GM11168 (cell line): Measurements from ENCODE around the gene ATOH8.
"Not testable (repeated sequence)": the region's sequence is repeated elsewhere in the genome, so short reads cannot be mapped to it uniquely, and the experiment has no call there.

Experiments
- in situ Hi-C: fragments of 300-500 bp; cut with MboI; formaldehyde crosslinking; loops from one replicate; pipeline ENCODE4 v1.12.0; 2022; ENCODE audit warnings: low sequenced_read_pairs; ENCODE audit not compliant: unreplicated experiment

The ATOH8 gene

GRCh38 chr2:85753525-85754312 is at the start of gene ATOH8:
Gene ATOH8, plus strand, starts transcription at chr2:85753991. Its CDS starts 199 bp downstream, at chr2:85754190.
- in situ Hi-C loops, result no loop called here

DNA sequence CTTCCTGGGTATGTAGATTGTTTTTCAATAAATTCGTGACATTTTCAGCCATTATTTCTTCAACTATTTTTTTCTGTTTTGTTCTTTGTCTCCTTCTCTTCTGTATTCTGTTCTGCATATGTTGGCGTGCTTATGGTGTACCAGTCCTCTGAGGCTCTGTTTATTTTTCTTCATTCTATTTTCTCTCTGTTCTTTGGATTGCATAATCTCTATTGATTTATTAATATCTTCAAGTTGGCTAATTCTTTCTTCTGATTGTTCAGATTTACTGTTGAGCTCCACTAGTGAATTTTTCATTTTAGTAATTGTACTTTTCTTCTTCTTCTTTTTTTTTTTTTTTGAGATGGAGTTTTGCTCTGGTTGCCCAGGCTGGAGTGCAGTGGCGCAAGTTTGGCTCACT is 49.8 kb upstream of the ATOH8 start:
- in situ Hi-C loops, result no loop called here

- in situ Hi-C loops, result no loop called here
Measured at GRCh38 chr2:85704800-85705679, 48.8 kb upstream of the ATOH8 start.

GRCh38 chr2:85705680-85706039 is 48.1 kb upstream of the ATOH8 start:
- in situ Hi-C loops, result no loop called here

- in situ Hi-C loops, result no loop called here
Measured at GRCh38 chr2:85706063-85706462, 47.7 kb upstream of the ATOH8 start.

- in situ Hi-C loops, result no loop called here
Measured at GRCh38 chr2:85706599-85707296, 47.0 kb upstream of the ATOH8 start.

DNA sequence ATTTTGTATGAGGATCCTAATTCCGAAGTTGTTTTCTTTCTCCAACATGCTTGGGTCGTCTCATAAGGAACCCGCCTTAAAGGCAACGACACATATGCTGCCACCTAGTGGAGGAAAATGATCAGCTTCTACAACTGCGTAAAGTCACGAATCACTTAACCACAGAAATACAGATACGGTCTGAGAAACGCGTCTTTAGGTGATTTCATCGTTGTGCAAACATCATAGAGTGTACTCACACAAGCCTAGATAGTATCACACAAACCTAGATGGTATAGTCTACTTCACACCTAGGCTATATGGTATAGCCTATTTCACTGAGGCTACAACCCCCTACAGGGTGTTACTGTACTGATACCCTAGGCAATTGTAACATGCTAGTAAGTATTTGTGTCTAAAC is 46.5 kb upstream of the ATOH8 start:
- in situ Hi-C loops, result no loop called here

- in situ Hi-C loops, result no loop called here
Measured at GRCh38 chr2:85708641-85709040, 45.1 kb upstream of the ATOH8 start.

DNA sequence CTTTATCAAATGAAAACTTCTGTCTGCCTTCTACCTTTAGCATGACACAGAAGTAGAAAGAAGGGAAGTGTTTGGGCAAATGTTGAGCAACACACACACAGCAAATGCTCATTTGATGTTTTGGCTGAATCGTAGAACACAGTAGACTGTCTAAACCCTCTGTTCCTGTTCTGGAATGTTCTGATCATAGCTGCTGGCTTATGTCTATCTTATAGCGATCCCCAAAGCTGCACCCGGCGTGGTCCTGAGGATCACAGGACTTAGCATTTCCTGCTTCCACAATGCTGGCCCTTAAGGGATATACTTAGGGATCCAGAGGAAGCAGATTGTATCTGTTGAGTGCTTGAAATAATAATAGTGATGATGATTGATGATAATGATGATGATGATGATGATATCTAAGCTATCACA is 44.4 kb upstream of the ATOH8 start:
- in situ Hi-C loops, result no loop called here

- in situ Hi-C loops, result no loop called here
Measured at GRCh38 chr2:85710687-85711577, 42.9 kb upstream of the ATOH8 start.

GRCh38 chr2:85711578-85712060 is 42.2 kb upstream of the ATOH8 start:
- in situ Hi-C loops, result no loop called here

DNA sequence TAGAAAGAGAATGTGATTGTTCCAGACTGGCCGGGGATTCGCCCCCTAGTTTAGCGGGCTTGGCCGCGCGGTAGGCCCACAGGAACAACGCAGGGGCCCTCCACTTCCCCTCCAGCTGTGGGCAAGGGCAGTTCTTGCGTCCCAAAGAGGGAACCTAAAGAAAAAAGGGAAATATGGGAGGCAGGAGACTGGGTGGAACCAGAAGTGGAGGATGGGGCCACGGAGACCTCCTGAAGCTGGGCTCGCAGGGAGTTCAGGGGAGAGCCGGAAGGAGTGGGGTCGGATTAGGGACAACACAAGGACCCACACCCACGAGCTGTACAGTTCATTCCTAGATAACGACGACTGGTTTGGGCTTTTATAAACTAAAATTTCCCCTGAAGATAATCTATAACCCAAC is 41.5 kb upstream of the ATOH8 start:
- in situ Hi-C loops, result no loop called here

DNA sequence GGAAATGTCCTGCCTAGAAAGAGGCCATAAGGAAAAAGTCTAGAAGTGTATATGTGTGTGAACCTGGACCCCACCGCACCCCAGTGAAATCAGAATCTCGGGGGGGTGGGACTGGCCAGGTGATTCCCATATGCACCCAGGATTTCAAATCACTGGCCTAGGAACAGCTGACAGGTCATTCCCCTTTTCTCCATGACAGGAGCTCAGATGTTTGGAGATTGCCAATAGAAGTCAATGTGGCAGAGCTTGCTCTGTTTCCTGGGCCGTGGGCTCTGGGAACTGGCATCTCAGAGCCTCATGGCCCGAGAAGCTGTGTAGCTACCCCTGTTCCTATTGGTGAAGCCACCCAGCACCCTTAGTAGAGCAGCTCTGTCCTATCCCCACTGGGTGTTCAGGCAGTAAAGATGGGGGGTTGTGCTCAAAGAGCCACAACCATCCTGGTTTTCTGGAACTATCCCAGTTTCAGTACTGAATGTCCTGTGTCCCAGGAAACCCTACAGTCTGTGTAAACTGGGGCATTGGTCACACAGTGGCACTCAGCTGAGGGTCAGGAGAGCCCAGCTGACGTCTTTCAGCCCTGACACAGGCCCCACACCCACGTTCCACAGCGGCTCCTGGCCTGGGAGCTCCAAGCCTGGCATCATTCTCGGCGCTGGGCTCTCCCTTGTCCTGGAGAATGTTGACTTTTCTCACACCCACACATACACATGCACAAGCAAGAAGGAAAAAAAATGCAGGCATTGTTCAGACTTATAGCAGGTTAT is 40.8 kb upstream of the ATOH8 start:
- in situ Hi-C loops, result no loop called here

GRCh38 chr2:85713836-85714235 is 40.0 kb upstream of the ATOH8 start:
- in situ Hi-C loops, result no loop called here

DNA sequence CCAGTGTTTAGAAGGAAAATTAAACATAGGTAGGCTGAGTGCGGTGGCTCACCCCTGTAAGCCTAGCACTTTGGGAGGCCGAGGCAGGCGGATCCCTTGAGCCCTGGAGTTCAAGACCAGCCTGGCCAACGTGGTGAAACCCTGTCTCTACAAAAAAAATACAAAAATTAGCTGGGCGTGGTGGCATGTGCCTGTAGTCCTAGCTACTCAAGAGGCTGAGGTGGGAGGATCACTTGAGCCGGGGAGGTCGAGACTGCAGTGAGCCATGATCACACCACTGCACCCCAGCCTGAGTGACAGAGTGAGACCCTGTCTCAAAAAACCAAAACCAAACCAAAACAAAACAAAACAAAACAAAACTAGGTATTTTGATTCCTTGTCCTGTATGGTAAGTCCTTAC is 39.4 kb upstream of the ATOH8 start:
- in situ Hi-C loops, result not testable (repeated sequence)

DNA sequence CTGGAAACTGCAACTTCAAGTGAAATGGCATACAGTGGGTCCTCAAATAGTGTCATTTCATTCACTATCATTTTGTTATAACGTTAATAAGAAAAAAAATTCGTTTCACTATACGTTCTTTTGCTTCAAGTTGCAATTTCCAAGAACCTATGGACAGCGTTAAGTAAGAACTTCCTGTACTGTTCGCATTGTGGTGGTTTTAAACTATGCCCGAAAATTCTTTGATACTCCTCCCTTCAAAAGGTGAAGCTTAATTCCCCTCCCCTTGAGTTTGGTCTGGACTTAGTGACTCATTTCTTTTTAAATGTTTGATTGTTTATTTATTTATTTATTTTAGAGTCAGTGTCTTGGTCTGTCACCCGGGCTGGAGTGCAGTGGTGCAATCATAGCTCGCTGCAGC is 39.0 kb upstream of the ATOH8 start:
- in situ Hi-C loops, result no loop called here

GRCh38 chr2:85716346-85716914 is 37.4 kb upstream of the ATOH8 start:
- in situ Hi-C loops, result no loop called here

DNA sequence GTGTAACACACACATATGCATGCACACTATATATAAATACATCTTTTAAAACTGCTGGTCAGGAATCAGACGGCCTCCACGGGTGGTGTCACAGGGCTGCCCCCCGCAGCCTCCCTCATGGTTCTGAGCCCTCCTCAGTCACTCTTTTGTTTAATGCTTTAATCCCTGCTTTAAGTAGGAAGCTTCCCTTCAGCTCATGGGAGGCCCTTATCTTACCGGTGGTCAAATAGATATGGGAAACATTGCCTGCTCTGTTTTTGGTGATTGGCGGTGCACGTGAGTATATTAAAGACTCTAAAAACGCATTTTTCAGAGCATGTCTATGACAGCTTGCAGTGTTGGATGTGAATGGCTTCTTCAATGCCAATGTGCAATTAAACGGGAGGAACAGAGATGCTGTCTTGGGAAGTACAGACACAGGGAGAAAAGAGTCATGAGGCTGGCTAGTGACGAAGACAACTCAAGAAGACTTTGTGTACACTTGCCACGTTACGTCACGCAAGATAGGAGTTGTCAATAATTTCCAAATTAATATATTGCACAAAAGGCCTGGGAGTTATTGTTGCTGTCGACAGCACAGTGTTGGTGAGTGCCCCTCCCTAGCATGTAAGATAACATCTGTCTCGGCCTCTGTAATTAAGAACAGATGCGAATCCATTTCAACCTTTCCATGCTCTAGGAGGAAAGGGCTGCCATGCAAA is 36.3 kb upstream of the ATOH8 start:
- in situ Hi-C loops, result no loop called here
